Fibroblast of skin of left quadriceps (primary cell): ENCODE measurements around the gene AP5Z1.
"Not testable (repeated sequence)": the region's sequence is repeated elsewhere in the genome, so short reads cannot be mapped to it uniquely, and the experiment has no call there.

Source experiments
- DNase-seq, 2 experiments: peaks; one replicate each; pipeline ENCODE4 v3.0.0-alpha.2; 2013; ENCODE audit warnings: low read depth in 2 of 2

Gene AP5Z1

DNA sequence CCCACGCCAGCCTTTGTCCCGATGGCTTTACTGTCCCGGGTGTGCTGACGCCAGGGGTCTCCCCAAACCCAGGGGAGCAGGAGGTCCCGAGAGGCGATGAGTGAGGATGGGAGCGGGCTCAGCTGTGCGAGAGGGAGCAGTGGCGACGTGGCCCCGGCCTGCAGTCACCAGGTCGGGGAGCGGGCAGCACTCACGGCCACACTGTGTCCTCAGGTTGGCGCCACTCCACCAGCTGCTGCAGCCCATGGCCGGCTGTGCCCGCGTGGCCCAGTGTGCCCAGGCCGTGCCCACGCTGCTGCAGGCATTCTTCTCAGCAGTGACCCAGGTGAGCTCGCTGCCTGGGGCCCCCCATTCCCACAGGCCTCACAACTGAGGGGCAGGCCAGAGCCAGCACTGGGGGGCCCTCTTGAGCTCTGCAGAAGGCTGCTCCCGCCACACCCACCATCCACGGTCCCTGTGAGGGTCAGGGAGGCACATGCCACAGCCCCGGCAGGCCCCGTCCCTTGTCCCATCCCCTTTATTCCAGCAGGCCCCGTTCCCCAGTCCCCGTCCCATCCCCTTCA is 13.3 kb downstream of the AP5Z1 start:
- no peak for DNase-seq

DNA sequence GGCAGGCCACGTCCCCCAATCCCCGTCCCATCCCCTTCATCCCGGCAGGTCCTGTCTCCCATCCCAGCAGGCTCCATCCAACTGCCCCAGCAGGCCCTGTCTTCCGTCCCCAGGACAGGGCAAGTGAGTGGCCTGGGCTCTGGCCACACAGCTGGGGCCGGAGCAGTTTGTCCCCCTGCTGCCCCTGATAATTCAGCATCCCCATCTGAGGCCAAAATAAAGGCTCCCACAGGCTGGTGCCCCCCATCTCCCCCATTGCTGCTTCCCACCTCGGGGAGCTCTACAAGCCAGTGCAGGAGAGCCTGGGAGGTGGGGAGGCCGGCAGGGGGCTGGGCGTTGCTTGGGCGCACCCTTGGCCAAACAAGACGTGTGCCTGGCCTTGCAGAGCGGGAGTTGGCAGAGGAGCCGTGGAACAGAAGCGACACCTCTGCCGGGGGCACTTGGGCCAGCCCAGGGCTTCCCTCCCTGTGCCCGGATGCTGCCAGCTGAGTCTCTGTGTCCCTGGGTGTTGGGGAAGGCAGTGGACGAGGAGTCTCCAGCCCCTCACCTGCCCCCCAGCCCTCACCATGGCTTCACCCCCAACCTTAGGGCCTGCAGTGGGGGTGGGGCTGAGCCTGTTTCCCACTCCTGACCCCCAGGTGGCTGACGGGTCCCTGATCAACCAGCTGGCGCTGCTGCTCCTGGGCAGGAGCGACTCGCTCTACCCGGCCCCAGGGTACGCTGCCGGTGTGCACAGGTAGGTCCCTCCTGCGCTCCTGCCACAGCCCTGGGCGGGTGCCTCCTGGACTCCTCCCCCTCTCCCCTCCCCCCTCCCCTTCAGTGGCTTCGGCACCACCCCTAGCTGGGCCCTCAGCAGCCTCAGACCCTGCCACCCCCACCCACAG is 14.0 kb downstream of the AP5Z1 start:
- no peak for DNase-seq

DNA sequence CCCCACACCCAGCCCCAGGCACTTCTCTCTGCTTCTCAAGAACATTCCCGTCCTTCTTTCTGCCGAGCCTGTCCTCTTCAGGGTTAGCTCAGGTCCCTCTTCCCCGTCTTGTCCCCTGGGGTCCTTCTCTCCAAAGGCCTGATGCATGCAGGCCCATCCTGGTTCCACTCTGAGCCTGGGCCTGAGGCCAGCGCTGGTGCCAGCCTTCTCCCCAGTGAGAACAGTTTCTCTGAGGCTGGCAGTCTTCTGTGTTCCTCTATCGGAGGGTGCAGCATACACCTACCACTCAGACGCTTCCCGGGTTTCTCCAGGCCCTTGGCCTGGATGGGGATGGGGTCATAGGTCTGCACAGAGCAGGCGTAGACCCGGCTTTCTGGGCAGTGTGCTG is 14.6 kb downstream of the AP5Z1 start:
- no peak for DNase-seq

- no peak for DNase-seq
Observed at GRCh38 chr7:4790516-4790991, 15.1 kb downstream of the AP5Z1 start.

- DNase-seq, result no peak
Observed at GRCh38 chr7:4791101-4791737, 15.8 kb downstream of the AP5Z1 start.

GRCh38 chr7:4791738-4792536 is 16.5 kb downstream of the AP5Z1 start:
- DNase-seq, result peak; percentile 33 to 36

DNA sequence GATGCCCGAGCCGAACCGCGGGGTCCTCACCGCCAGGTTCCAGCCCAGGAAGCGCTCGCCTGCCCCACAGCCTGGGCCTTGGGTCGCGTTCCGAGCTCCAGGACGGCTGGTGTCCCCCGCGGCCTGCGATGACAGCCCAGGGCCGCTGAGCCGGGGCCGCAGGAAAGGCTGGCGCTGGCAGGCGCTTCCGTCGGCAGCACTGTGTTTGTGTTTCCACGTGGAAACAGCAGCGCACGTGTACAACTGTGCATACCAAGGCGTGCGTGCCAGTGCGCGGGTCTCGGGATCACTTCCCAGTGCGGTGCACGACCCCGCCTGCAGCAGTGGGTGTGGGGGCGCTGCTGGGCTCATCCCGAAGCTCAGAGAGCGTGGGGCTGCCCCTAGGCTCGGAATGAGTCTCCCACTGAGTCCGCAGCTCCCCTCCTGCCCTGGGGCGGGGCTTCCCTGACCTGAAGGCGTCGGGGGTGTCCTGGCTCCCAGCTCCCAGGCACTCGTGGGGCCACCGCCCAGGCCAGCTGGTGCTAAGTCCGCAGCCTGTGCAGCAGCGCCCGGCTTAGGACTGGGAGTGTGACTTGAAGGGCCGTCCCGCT is 17.2 kb downstream of the AP5Z1 start:
- no peak for DNase-seq

DNA sequence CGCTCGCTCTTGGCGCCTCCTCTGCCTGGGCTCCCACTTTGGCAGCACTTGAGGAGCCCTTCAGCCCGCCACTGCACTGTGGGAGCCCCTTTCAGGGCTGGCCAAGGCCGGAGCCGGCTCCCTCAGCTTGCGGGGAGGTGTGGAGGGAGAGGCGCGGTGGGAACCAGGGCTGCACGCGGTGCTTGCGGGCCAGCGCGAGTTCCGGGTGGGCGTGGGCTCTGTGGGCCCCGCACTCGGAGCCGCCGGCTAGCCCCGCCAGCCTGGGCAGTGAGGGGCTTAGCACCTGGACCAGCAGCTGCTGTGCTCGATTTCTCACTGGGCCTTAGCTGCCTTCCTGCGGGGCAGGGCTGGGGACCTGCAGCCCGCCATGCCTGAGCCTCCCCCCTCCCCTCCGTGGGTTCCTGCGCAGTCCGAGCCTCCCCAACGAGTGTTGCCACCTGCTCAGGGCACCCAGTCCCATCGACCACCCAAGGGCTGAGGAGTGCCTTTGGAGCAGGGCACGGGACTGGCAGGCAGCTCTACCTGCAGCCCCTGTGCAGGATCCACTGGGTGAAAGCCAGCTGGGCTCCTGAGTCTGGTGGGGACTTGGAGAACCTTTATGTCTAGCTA is 18.1 kb downstream of the AP5Z1 start:
- DNase-seq, result not testable (repeated sequence)

- not testable (repeated sequence) for DNase-seq
Observed at GRCh38 chr7:4794171-4794570, 18.7 kb downstream of the AP5Z1 start.

DNA sequence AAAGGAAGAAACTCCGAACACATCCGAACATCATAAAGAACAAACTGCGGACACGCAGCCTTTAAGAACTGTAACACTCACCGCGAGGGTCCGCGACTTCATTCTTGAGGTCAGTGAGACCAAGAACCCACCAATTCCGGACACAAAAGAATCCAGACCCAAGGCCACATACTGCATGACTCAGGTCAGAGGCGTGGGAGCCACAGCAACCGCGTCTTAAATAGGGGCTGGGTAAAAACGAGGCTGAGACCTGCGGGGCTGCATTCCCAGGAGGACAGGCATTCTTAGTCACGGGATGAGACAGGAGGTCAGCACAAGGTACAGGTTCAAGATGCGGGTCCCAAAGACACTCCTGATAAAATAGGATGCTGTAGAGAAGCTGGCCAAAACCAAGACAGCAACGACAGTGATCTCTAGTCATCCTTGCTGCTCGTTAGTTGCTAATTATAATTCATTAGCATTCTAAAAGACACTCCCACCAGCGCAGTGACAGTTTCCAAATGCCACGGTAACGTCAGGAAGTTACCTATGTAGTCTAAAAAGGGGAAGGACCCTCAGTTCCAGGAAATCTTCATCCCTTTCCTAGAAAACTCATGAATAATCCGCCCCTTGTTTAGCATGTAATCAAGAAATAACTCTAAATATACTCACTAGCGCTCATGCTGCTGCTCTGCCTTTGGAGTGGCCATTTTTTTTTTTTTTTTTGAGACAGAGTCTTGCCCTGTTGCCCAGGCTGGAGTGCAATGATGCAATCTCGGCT is 19.3 kb downstream of the AP5Z1 start:
- DNase-seq, result no peak

DNA sequence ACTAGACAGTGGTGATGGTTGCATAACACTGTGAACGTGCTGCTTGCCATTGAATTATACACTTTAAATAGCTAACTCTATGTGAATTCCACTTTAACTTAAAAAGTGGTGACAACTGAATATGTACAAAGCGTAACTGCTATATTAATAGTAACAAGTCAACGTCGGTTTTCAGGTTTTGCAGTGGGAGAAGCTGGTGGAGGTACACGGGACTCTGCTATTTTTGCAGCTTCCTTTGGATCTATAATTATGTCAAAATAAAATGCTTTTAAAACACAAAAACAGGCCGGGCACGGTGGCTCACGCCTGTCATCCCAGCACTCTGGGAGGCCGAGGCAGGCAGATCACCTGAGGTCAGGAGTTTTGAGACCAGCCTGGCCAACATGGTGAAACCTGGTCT is 21.0 kb downstream of the AP5Z1 start:
- no peak for DNase-seq

GRCh38 chr7:4797858-4798705 is 22.7 kb downstream of the AP5Z1 start:
- DNase-seq, result no peak

DNA sequence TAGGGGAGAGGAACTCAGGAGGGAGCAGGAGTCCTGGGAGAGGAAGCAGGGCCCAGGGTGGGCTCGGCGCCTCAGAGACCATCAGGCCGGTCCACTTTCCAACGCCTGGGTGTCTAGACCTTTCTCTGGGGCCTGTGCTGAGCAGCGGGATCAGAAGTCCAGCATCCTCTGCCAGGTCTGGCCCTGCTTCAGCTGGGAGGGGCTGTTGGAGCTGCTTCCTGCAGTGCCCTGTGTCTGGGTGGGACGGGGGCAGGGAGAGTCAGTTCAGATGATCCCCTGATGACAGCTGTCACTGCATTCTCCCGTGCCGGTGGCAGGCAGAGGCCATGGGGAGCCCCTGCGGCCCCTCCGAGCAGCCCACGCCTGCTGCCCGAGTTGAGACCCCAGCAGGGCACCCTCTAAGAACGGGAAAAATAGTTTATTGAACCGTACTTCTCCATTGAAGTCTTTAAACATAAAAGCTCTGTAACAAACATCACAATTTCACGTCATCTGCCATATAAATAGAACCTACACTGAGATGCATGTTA is 23.3 kb downstream of the AP5Z1 start:
- no peak for DNase-seq

DNA sequence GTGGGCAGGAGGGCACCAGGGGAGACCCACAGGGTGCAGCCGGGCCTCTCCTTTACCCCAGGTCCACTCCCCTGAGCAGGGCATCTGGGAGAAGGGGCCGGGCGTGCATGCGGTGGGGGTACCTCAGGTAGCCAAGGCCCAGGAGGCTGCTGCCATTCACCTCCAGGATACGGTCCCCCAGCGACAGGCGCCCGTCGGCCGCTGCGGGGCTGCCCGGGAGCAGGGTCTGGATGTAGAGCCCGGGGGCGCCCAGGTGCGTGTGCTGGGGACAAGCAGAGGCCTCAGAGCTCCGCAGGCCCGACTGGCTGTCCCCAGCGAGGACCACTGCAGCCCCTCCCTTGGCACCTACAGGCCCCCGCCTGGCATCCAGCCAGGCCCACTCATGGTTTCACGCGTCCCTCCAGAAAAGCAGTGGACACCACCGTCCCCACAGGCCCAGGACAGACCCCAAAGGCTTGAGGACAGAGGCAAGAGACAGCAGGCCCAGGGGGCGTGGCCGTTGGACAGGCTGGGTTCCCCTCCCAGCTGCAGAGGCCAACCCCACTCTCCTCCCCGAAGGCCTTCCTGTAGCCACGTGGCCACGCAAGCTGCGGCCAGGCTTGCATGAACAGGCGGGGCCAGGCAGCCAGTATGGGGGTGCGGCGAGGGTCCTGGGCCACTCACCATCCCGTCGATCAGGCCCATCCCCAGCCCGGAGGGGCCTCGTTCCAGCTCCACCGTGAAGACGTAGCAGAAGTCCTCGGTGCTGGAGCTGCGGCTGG is 24.3 kb downstream of the AP5Z1 start:
- DNase-seq, result no peak

DNA sequence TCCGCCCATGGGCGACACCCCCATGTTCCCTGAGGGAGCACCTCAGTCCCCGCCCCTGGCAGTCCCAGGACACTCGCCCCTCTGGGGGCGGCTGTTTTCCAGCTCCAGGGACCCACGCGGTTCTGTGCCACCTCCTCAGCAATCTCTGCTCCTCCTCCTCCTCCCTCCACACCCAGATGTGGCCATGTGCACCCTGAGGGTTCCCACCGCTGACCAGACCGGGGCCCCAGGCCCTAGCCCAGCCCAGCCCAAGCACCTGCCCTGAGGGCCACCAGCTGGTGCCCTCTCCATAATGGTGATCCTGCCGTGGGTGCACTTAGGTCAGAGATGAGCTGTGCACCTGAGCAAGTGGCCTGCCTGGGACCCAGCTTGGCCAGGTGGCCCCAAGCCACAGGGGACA is 25.1 kb downstream of the AP5Z1 start:
- DNase-seq, result no peak

- no peak for DNase-seq
Observed at GRCh38 chr7:4800926-4801838, 25.8 kb downstream of the AP5Z1 start.

- DNase-seq, result no peak
Observed at GRCh38 chr7:4801839-4802231, 26.4 kb downstream of the AP5Z1 start.
